ENCODE data around the gene PROB1. TPM values are rescaled to one million over a fixed set of nuclear protein-coding genes. Genes with fewer than 3 reads are reported as not detected.
"Not testable (repeated sequence)": the region's sequence is repeated elsewhere in the genome, so short reads cannot be mapped to it uniquely, and the experiment has no call there.

The PROB1 gene
- total RNA-seq, result 6.1 and 9.2 TPM in 2 replicates

- peak; percentile 29 for DNase-seq
These were observed at the start of gene PROB1 for GRCh38 chr5:139394654-139395566. Gene PROB1 (minus strand): TSS chr5:139395104. CDS start chr5:139395081, 23 bp downstream.

DNA sequence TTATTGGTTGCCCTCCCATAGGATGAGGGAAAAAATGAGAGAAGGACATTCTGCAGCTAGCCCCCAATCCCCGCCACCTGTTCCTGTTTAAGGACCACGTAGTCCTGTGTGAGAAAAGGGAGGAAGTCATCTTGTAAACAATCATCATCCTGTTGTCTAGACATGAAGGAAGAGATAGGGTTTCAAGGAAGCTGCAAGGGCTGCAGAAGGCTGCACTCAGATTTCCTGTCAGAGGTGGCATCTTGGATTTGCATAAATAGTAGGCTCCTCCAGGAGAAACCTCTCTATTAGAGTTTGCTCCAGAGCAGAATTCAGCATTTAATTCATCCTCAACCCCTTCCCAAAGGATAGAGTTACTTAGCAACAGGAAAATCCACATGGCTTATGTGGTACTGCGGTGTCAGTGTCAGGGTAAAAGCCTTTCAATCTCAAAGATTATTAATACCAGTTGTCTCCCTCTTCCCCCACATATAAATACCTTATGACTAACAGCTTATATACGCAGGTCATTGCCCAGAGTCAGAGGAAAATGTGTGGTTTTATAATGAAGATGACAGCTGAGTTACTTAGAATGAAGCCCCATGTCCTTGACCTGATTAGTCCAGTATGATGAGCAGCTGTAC, 49.0 kb upstream of the PROB1 start:
- peak; percentile 71 for DNase-seq

DNA sequence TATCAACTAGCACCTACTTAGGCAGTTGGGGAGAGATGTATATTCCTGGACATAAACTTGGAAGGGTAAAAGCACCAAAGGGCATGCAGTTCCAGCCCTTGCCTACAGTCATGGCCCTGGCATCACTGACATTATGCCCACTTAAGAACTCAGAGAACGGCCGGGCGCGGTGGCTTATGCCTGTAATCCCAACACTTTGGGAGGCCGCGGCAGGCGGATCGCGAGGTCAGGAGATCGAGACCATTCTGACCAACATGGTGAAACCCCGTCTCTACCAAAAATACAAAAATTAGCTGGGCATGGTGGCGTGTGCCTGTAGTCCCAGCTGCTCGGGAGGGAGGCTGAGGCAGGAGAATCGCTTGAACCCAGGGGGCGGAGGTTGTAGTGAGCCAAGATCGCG, 45.5 kb upstream of the PROB1 start:
- not testable (repeated sequence) for DNase-seq

- DNase-seq, result peak; percentile 92
These were observed 44.4 kb upstream of the PROB1 start, which contains the start of gene DNAJC18 for GRCh38 chr5:139439013-139439903. Gene DNAJC18 (minus strand): TSS chr5:139439525. CDS start chr5:139439445, 80 bp downstream.

- DNase-seq, result no peak
These were observed 43.8 kb upstream of the PROB1 start for GRCh38 chr5:139438707-139439012.

DNA sequence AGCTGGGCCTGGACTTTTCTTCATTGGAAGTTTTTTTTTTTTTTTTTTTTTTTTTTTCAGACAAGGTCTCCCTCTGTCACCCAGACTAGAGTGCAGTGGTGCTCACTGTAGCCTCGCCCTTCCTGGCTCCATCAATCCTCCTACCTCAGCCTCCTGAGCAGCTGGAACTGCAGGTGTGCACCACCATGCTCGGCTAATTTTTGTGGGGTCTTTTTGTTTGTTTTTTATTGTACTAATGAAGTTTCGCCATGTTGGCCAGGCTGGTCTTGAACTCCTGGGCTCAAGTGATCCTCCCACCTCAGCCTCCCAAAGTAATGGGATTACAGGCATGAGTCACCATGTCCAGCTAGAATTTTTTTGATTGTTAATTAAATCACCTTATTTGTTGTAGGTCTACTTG, 40.8 kb upstream of the PROB1 start:
- no peak for DNase-seq

GRCh38 chr5:139431706-139432105, 36.8 kb upstream of the PROB1 start:
- no peak for DNase-seq

DNA sequence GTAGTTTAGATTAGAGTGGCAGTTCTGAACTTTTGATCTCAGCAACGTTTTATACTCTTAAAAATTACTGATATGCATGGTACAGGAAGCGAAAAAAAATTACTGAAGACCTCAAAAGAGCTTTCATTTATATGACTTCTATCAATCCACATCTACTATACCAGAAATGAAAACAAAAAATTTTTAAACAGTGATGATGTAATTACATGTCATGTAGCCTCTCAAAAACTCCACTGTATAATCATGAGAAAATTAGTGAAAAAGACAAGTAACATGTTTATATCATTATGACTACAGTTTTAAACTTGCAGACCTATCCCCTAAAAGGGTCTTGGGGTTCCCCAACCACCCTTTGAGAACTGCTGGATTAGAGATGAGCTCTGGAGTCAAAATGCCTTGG, 35.1 kb upstream of the PROB1 start:
- DNase-seq, result no peak

DNA sequence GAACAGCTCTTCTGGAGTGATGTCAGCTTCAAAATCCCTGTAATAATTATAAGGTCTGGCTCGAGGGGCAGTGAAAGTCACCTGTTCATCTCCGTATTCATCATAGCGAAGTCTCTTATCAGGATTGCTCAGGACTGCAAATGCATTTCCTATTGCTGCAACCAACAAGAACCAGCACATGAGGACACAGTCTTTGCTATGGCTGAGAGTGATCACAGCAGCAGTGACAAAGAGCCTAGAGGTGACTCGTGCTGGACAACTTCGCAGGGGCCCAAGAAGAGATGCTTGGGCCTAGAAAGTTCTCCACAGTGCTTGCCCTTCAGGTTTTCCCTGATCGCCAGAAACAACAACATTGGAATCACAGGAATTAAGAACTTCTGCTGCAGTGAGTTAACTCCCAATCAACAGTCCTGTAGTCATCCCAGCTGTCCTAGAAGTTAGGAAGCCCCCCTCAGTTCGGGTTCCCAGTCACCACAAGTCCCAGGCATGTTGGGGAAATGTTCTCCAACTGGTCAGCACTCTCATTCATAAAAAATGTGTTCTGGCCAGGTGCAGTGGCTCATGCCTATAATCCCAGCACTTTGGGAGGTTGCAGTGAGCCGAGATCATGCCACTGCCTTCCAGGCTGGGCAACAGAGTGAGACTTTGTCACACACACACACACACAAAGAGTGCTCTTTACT, 31.4 kb upstream of the PROB1 start:
- no peak for DNase-seq

GRCh38 chr5:139425497-139425896, 30.6 kb upstream of the PROB1 start:
- no peak for DNase-seq

DNA sequence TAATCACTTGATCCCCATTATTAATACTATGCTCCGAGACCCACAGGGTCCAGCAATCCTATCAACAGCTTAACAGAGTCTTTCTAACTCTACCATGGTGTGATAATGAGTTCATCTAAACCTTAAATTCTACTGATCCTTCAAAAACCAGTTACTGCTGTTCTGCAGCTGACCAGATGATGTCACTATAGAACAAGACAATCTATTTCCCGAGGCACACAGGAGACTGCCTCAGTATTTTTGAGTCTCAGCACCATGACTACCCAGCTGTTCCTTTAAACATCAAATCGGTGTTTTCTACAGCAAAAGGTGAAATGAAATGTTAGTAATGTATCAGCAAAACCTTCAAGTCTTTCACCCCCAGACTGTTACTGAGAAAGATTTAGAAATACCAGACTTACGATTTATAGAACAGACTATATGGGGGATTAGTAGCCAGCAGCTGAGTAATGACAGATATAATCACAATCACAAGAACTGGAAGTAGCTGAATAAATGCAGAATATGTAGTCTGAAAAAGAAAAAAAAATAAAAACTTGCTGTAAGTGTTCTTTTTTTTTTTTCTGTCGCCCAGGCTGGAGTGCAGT, 27.5 kb upstream of the PROB1 start:
- DNase-seq, result peak; percentile 86

DNA sequence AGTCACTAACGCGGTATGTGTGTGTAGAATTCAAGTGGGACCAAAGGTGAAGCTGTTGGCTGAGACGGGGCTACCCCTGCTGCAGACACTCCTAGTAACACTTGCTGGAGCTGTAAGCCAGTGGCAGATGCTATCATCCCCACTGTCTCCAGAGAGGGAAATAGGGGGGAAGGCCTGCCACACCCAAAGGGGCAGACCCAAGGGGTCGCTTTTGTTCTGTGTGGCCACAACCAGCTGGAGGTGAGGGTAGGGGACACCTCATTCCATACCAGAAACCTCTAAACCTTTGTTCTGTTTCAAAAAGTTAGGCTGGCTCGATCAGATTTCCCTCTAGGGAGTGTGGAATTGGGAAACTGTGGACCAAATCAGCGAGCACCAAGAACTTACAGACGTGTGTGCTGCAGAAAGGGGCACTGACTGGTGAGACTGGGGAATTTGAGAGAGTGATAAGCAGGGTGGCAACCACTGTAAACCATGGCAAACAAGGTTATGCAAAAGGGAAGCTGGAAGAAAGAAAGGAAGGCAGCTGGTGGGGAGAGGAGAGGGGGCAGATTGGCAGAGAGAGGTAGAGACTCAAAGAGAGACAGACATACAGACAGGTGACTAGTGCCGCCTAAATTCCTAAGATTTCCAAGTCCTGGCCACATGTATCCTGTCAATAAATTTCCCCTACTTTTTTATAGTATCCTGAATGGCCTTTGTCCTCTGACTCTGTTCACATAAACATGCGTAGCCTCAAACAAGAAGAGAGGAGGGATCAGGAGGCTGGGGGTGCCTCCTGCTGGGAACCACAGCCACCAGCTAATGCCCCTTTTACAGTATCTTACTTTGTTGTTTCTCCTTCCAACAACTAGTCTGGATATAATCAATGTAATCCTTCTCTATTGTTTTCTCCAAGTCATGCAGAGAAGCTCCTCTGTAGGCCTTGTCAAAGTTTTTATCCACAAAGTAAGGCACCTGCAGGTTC, 24.6 kb upstream of the PROB1 start:
- DNase-seq, result peak; percentile 36

DNA sequence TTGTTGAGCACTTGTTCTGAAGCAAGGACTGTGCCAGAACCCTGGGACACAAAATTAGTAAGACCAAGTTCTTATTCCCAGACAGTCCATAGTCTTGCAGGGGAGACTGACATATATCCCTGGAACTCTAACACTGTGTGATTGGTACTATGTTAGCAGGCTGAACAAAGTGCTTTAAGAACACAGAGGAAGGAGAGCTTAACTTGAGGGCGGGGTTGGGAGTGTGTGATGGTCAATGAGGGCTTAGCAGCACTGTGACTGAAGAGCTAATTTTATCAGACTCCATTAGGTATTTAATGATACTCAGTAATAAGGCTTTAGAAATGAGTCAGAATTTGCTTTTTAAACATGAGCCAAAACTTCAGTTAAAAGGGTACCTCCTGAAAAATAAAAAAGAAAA, 23.9 kb upstream of the PROB1 start:
- DNase-seq, result peak; percentile 37

DNA sequence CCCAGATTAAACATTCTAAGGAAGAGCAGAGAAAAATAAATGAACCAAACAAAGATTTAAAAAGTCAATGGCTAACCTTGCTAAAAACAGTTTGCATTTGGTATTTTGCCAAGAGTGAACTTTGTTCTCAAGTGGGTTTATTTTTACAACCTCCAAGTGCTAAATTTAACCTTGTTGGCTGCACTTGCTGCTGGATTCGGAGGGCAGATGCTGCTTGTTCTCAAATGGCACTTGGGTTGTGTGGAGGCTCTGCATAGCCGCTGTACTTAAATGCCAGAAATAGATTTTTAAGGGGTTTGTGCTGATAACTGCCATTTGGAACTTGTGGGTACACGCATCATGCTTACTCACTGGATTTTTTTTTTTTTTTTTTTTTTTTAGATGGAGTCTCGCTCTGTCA, 22.3 kb upstream of the PROB1 start:
- DNase-seq, result no peak

GRCh38 chr5:139416651-139417050, 21.7 kb upstream of the PROB1 start:
- no peak for DNase-seq

GRCh38 chr5:139415869-139416268, 21.0 kb upstream of the PROB1 start:
- DNase-seq, result no peak

DNA sequence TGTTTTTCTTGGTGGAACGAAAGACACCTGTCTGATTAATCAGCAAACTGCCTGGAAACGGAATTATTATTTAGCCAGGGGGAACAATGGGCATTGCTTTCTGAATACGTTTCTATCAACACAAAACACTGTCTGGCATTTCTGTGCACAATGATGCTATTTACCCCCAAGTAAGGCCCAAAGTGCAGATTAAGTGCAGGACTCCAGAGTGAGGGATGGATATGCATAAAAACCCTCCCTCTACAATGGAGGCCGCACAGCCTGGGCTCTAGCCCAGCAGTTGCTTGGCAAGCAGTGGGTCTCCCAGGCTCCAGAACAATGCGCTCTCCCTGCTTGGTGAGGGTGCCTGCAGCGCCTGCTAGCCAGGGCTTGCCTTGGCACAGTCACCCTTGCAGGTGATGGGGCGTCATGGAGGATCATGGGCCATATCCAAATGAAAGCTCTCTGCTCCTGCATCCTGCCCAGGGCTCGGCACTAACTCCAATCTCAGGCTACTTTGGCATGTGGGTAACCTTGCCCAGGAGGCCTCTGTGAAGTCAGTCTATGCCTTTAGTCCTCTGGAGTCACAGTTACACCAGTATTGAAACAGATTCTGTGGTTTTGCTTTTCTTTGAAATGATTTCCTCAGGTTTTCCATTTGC, 20.4 kb upstream of the PROB1 start:
- DNase-seq, result peak; percentile 73

DNA sequence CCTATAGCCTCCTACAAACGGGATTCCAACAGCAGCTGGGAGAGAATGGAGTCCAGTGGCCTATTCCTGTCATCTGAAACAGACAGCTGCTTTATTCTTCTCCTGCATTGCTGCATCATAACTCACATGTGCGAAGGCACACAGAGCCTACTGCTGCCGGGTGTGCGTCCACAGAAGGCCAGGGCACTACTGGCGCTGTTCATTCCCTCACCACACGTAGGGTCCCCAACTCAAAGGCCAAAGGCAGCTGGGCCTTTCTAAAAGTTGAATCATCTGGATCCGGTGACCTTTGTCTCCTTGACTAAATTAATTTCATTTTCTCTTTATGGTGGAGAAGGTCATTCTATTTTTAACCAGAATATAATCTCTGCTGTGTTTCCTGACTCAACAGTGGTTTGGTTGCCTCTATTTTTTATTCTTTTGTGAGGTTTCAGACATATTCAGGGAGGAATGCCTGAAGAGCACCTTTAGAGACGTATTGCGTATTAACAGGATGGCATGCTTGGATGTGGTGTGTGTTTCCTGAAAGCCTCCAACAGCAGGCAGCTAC, 19.8 kb upstream of the PROB1 start:
- no peak for DNase-seq

DNA sequence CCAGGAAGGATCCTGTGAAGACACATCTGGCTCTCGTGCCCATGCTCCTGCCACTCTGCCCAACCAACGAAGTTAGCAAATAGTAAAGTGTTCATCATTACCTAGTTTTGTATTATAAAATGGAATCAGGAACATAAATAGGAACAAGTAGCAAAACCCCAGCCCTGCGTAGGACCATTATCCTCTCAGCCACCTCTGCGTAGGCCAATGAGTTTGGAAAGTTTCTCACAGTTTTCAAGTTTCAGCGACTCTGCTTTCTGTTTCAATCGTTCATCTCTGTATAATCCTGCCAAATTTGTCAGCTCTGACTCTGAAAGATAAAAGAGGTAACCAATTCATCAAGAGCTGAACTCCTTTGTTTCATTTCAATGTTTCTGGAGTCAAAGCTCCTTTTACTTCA, 19.1 kb upstream of the PROB1 start:
- no peak for DNase-seq

DNA sequence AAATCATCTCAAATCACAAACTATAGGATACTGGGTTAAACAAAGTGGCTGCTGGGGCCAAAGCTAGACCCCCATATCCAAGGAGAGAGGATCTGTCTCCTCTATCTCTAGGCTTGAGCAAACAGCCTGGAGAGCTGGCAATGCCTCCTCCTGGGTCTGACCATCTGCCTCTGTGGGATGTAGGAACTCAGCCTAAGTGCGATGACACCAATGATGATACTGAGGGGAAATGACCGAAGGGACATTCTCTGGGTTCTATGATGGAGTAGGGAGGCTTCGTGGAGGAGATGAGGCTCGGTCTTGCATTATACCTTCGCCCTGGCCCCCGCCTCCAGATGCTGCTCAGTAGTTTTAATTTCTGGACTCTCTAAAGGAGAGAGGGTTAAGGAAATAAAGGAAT, 18.2 kb upstream of the PROB1 start:
- DNase-seq, result no peak

Data from dermis blood vessel endothelial cell (primary cell).